NCI-H226 (cell line): ENCODE measurements around the gene PTS.

Experiments
- DNase-seq: peaks from one replicate; pipeline ENCODE4 v3.0.0-alpha.2; 2015

The PTS gene

DNA sequence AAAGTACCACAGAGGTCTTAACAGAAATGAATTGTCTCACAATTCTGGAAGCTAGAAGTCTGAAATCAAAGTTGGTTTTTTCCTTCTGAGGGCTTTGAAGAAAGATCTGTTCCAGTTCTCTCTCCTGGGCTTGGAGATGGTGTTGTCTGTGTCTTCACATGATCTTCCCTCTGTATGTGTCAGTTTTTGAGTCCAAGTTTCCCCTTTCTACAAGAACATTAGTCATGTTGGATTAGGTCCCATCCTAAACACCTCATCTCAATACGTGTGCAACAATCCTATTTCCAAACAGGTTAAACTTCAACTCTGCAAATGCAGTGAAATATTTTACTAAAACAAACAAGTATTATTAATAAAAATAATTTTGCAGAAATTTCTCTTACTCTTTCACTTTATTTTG is 3.1 kb upstream of the PTS start:
- DNase-seq: no peak

DNA sequence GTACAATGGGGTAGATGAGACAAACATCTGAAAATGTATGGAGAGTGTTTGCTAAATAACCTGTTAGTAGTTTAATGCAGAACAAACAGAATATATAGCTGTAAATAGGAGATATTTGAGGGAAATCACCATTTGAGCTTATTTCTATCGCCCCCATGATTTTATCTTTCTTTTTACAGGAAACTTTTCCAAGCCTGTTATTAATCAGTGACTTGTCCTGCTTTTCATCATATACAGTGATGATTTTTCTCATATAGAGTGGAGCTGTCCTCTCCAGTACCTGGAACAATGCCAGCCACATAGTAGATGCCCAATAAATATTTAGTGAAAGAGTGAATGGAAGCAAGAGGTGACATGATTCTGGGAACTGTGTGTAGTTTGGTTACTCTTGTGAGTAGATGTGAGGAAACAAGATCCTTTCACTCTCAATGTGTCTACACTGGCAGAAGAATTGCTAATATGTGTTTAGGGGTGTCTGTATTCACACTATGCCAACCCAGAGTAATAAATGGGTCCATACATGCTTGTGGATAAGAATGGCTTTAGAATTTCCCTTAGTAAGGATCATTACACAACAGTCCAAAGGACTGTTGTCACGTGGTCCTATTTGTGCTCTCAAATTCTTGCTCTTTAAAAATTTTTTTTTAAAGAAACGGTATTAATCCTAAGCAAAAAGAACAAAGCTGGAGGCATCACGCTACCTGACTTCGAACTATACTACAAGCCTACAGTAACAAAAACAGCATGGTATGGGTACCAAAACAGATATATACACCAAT is 2.3 kb upstream of the PTS start:
- no peak for DNase-seq

DNA sequence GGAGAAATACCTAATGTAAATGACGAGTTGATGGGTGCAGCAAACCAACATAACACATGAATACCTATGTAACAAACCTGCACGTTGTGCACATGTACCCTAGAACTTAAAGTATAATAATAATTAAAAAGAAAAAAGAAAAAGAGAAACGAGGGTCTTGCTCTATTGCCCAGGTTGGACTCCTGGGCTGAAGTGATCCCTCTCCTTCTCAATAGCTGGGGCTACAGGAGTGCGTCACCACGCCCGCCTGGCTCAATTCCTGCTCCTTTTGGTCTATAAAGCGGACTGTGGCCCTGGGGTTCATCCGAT is 521 bp upstream of the PTS start:
- peak; percentile 73 for DNase-seq

DNA sequence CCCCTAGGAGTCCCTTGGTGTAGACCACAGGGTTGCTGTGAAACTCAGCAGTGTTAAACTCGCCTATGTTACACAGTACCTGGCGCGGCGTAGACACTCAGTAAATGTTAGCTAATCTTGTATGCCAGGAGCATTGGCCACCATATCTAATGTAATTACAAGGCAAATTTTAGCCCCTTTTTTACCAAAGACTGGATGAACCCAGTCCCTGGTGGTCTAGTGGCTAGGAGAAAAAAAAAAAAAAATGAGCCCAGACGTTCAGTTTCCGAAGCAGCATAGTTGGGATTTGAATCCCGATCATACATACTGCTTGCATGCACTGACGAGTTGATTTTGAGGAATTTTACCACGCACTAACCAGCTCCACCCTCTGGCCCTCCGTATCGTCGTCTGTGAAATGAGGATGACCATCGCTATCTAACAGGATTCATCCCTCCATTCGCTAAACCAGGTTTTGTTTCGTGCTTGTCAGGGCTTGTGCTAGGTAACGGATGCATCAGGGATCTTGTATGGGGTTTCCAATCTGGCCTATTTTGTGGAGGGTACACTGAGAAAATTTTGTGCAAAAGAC is 688 bp downstream of the PTS start:
- no peak for DNase-seq

DNA sequence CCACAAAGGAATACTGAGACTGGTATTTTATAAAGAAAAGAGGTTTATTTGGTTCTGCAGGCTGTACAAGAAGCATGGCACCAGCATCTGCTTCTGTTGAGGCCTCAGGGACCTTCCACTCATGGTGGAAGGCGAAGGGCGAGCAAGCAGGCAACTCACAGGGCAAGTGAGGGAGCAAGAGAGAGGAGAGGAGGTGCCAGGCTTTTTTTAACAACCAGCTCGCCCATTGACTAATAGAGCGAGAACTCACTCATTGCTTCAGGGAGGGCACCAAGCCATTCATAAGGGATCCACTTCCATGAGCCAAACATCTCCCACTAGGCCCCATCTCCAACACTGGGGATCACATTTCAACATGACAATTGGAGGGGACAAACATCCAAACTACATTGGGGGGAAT is 1.2 kb downstream of the PTS start:
- no peak for DNase-seq

DNA sequence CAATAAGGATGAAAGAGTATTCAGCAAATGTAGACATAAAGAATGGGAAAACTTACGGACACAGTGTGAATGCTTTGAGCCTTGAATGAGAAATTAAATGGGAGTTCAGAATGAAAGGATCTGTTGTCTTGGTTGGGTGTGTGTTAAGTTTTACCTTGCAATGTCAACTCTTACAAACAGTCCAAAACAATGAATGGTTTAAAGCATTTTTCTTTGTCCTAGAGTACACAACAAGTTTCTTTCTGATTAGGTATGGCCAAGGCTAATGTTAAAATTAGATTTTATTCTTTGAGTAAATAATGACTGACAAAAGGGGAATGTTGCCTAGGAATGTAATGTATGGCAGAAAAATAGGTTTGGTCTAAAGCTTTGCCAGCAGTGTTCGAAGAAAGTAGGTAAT is 2.5 kb downstream of the PTS start:
- DNase-seq: no peak

DNA sequence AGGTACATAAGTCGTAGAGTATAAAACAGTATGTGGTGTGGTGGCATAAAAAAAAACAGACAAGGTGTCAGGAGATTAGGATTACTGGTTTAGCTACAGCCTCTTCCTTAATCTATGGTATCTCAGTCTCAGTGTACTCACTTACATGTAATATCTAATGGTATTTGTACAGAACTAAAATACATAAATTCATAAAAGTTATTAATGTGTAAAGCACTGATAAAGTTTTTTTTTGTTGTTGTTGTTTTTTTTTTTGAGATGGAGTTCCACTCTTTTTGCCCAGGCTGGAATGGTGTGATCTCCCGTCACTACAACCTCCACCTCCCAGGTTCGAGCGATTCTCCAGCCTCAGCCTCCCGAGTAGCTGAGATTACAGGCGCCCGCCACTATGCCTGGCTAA is 2.9 kb downstream of the PTS start:
- DNase-seq: no peak

DNA sequence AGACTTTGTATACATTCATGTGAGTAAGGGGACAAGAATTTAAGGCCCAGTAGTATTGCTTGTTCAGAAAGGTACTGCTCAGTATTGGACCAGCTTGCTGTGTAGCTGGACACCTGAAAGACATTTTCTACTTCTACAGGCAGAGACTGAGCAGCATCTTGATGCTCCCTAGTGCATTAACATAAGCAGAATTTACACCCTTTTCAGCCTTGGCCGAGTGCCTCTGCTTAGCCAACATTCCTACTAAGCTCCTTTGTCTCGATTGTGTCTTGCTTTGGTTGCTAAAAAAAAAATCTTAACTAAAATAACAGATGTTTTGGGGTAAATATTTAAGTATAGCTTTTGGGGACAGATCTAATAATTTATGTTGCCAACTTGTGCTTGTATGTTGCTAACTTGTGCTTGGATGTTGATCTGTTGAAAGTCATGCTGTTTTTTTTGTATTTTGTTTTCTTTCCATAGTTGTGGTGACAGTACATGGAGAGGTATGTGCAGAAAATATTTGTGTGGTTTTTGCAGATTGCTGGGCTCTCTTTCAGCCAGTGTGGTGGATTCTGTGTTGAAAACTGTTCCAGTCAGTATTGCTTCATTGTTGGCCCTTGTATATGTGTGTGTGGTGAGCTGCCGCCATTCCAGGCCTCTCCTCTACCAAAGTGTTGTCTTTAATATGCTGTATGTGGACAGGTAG is 3.7 kb downstream of the PTS start:
- DNase-seq: no peak

DNA sequence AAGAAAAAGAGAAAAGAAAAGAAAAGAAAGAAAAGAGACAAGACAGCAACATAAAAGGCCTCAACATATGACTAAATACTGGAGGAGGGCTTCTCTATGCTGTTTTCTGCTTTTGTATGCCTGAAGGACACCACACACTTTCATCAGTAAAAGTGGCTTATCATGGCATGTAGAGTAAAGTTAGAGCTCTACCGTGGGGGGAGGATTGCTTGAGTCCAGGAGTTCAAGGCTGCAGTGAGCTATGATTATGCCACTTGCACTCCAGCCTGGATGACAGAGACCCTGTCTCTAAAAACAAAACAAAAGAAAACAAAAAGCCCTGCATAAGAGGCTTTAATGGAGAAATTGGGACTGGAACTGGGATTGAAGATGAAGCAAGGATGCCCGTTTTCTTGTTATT is 5.7 kb downstream of the PTS start:
- no peak for DNase-seq

DNA sequence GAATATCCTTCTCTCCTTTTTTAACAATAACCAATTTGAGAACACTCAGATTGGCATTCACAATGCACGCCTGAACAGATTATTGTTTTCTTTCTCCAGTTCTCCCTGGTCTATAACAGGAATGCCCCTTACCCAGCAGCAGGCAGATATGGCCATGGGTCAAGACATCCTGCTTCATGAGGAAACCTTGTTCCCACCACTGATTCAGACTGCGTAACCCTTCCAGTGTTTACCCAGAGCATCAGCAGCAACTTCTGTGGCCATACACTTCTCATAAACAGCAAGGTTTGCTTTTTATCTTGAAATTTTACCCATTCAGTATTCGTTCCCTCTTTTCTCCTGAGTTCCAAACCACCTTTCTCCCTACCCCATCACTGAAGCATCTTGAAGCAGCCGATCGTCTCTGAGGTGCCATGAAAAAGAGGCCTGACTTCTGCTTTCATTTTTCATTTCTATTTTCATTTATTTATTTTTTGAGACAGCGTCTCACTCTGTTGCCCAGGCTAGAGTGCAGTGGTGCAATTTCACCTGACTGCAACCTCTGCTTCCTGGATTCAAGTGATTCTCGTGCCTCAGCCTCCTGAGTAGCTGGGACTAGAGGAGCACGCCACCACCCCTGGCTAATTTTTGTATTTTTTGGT is 9.6 kb downstream of the PTS start:
- DNase-seq: no peak

DNA sequence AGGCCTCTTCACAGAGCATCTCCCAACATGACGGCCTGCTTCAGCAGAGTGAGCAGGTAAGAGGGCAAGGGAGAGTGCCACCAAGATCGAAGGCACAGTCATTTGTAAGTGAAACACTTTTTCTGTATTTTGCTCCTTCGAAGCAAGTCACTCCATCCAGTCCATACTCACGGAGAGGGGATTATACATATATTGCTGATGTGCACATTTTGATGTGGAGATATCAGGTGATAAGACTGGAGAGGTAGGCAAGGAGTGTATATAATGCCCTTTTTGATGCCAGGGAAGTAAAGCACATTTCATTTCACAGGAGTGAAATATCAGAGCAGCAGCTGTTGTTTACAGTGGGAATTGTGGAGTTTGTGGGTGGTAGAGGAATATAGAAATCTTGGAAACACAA is 11.2 kb downstream of the PTS start:
- no peak for DNase-seq

DNA sequence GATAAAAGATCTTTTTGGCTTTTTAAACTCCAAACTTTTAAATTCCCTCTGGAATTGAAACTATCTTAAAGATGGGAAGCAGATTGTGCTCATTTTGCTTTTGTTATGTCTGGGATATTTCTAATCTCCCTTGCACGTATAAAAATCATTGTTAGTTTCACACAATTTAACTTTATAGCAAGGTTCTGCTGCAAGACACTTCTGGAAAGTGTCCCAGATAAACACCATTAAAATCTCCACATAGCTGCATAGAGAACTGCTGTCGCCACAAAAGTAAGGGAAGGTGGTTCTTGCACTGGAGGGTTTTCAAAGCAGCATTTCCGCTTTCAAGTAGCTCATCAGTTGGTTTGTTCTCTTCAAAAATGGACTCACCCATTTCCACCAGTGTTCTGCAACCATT is 11.8 kb downstream of the PTS start:
- no peak for DNase-seq

DNA sequence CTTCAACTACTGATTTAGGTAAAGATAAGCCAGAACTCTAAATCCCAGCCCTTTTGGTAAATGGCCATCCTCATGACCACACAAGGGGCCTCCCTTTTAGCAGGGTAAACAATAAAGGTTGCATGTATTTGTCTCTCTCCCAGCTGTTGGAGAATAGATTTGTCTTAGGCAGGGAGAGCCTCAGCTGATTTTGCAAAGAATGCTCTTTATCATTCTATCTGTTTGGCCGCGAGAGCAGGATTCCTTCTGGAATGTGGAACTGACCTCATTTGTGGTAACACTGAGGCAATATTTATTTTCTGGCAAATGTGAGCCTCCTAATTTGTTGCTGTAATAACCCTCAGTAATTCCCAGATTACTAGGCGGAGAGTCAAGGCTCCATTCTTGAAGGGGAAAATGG is 15.3 kb downstream of the PTS start:
- peak; percentile 77 for DNase-seq

DNA sequence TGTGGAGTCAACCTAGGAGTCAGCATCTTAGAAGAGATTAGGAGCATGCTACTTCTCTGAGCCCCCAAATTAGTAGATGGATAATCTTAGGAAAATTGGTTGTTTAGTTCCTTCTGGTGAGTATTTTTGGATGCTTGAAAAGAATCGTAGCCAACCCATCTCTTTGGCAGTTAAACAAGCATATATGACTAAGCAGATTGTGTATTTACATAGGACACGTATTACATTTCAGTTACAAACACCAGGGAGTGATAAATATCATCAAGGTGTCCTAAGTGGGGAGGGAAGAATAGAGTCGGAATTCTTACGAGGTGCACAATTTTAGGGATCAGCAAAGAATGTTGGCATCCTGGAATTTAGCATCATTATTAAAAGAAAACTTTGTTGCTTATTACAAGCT is 21.0 kb downstream of the PTS start:
- no peak for DNase-seq

DNA sequence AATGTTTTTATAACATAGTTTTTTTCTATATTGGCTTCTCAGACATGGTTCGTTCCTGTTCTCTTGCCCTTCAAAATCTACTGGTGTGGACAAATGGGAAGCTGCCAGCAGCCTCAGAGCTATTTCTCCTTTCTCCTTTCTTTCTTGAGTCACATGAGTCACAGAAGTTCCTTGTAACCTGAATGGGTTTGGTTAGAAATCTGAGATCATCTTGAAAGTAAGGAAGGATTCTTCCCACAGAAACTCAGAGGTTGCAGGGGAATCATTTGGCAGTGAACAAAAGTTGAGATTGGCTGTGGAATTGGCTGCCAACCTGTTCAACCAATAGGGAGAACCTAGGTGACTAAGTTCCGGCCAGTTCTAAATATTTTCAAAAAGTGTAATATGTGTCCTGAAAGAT is 22.0 kb downstream of the PTS start:
- DNase-seq: peak; percentile 26

DNA sequence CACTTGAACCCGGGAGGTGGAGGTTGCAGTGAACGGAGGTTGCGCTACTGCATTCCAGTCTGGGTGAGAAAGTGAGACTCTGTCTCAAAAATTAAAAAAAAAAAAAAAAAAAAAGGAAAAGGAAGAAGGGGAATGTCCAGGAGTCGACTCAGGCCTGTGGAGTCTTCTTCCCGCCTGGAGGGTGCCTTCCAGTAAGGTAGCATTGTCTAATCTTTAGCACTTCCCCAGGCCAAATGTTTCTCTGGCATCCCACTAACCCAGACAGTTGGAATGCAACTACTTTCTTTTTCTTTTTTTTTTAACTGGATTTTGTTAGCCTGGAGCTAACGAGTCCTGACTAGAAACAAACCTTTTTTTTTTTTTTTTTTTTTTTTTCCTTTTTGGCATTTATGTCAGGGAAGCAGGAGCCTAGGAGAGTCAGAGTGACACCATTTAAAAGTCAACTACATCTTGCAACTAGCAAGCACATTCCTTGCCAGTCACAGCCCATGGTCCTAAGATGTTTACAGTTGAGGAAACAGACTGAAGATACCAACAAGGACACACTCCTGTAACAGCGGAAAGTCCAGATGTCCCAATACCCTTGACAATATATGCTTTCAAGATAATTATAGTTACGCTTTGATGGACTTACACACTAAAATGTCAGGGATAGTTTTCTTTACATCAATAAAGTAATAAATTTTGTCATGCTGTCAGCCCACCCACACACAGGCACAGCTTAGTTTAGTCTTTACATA is 23.8 kb downstream of the PTS start:
- peak; percentile 40 for DNase-seq

DNA sequence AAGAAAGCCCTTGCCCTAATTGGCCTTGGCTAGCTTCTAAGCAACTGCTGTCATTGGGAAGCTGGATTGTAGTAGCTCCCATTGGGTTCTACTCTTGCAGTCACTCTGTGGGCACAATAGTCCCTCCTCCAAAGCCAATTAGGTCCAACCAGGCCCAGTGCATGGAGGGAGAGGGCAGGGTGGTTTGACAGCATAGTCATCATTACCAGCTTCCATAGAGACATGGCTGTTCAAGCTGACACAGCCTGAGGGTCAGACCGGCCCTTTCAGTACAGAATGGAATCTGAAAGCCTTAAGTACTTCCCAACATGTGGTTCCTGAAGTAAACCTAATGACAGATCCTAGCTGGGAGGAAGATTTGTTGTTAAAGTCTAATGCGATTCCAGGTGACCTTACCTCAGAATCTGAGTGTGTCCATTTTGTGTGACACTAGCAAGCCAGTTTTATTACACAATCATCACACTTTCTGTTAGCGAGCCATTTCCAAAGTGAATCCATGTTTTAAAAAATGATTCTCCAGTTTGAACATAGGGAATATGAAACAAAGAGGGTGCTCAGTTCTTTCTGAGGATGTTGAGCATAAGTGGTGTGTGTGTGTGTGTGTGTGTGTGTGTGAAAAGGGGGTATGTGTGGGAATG is 27.5 kb downstream of the PTS start:
- DNase-seq: no peak

DNA sequence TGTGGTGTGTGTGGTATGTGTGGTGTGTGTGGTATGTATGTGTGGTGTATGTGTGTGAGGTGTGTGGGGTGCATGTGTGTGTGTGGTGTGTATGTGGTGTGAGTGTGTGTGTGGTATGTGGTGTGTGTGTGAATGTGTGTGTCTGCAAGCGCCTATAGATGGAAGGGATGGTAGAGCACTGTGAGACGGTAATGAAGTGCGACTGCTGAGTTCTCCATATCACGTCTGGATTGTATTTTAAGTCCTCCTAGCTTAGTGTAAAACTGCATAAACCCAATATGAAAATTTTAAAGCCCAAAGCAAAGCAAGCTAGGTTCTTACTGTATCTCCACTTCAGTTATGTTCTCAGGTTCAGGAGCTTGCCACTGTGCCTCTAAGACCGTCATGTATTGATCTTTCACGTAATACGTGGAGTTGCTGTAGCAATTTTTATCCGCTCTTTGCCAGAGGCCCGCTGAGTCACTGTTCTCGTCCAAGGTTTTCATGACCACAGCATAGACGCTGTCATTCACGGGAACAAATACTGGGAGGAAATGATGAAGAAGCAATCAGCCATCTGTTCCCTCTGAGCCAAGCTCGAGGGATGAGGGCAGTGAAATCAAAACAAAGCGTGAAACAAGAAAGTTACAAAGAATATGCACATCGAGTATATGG is 29.0 kb downstream of the PTS start:
- DNase-seq: no peak

DNA sequence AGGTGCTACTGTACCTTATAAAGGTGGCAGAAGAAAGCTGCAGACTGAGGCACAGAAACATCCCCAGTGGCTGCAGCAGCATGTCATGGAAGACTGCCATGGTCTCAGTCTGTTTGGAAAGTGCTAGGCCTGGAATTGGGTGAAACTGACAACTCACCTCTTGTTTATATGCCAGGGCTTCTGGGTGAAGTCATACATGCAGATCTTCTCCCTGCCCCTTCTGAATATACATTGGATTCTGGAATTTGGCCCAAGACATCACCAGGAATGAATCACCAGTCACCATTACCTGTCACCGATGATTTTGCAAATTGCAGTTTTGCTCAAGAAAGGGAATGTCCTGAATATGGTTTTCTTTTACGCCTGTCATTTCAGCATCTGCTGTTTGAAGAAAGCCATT is 34.3 kb downstream of the PTS start, which contains the start of gene PLET1:
Gene PLET1 (minus strand): TSS at position 371 of the 400 bp plus-strand sequence. CDS start 271 bp downstream, at position 100.
- DNase-seq: no peak

DNA sequence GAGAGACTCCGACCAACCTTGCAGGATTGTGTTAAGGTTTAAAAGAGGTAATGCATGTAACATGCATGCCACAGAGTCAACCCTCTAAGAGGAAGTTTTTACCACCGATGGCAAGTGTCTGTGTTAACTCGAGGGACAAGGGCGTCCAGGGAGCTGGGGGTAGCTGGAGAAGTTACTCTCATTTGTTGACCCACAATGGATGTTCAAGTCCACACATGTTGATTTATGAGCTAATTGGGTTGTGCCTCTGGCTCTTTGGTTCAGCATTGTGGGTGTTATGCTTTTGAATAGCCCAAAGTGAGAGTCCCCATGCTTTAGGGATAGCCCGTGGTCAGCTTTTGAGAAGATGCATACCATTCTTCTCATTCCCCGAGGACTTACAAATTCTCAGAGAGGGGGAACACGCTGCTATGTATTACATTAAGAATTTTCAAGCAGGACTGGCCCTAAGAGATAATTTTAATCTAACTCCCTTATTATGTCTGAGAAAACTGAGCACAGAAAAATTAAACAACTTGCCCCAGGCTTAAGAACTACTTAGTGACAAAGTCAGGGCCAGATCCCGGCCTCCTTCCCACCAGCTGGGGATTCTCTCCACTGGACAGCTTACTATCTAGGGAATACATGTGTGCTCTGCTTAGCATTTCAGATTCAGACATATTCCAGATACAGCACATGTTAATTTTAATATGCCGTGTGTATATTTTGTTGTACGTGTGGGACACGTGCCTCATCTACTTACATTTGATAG is 39.6 kb downstream of the PTS start:
- no peak for DNase-seq

DNA sequence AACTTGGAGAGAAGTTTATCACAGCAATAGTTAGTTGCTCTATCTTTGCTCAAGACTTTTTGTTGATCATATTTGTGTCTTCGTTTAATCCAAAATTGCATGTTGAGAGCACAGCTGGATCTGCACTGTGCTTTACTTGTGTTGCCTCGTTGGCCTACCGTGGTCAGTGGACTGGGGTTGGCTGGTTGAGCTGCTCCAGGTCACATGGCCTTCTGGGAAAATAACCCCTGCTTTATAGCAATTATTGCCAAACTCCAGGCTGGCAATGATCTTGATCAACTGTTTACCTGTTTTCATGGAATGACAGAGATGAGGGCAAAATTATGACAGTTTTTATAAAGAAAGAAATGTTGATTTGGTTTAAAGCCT is 40.2 kb downstream of the PTS start:
- DNase-seq: no peak

DNA sequence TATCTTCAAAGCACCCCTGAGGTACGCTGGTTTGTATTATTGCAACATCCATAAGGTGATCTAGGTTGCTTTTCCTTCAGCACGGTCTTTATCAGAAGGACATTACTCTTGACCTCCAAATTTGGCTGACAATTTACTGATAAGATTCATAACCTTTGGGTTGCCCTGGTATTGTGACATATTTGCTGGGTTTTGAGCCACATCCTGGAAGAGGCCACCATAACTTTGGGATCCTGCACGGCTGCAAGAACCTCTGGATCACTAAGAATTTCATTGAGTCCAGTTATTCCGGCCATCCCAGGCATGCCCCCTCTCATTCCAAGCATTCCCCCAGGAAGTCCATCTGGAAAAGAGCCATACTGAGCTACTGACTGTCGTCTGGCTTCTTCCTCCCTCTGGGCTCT is 41.0 kb downstream of the PTS start:
- peak; percentile 28 for DNase-seq
